Activated T-cell treated with anti-CD3 and anti-CD28 coated beads, Interleukin-2, amount 50 U/mL, for 48 hours (primary cell): Measurements from ENCODE around the gene TSC22D4.
"Not testable (repeated sequence)": the region's sequence is repeated elsewhere in the genome, so short reads cannot be mapped to it uniquely, and the experiment has no call there.

Experiments used
- DNase-seq, 2 experiments: peaks; one replicate each; pipeline ENCODE4 v3.0.0-alpha.2; 2020

TSC22D4 gene

GRCh38 chr7:100441641-100442535, 37.1 kb downstream of the TSC22D4 start:
- no peak for DNase-seq

- not testable (repeated sequence) for DNase-seq
Measured at GRCh38 chr7:100439244-100439643, 39.8 kb downstream of the TSC22D4 start.

GRCh38 chr7:100438731-100439130, 40.3 kb downstream of the TSC22D4 start:
- not testable (repeated sequence) for DNase-seq

- no peak for DNase-seq
Measured at GRCh38 chr7:100438172-100438571, 40.8 kb downstream of the TSC22D4 start.

GRCh38 chr7:100437150-100438100, 41.6 kb downstream of the TSC22D4 start:
- no peak for DNase-seq

GRCh38 chr7:100435401-100436304, 43.4 kb downstream of the TSC22D4 start:
- DNase-seq, result peak; percentile 66 to 71

GRCh38 chr7:100434297-100435144, 44.5 kb downstream of the TSC22D4 start:
- DNase-seq, result no peak

GRCh38 chr7:100433592-100434296, 45.3 kb downstream of the TSC22D4 start:
- no peak for DNase-seq

- no peak for DNase-seq
Measured at GRCh38 chr7:100433276-100433591, 45.8 kb downstream of the TSC22D4 start.

GRCh38 chr7:100432621-100433275, 46.3 kb downstream of the TSC22D4 start:
- DNase-seq, result no peak

- DNase-seq, result no peak
Measured at GRCh38 chr7:100432053-100432452, 47.0 kb downstream of the TSC22D4 start.

- DNase-seq, result no peak
Measured at GRCh38 chr7:100431286-100431735, 47.7 kb downstream of the TSC22D4 start.

GRCh38 chr7:100430493-100431285, 48.3 kb downstream of the TSC22D4 start:
- peak in 1 of 2 experiments; percentile 61 for DNase-seq

- DNase-seq, result peak; percentile 98
Measured at GRCh38 chr7:100429637-100430492, 49.1 kb downstream of the TSC22D4 start, which contains the start of gene MEPCE. Gene MEPCE (plus strand): TSS chr7:100429831. CDS start chr7:100430019, 188 bp downstream.

- peak; percentile 100 for DNase-seq
Measured at GRCh38 chr7:100428967-100429636, 49.9 kb downstream of the TSC22D4 start.

- DNase-seq, result peak; percentile 98 to 99
Measured at GRCh38 chr7:100428199-100428966, 50.6 kb downstream of the TSC22D4 start, which contains the start of gene ZCWPW1. Gene ZCWPW1 (minus strand): TSS chr7:100428703. CDS start chr7:100420649, 8,054 bp downstream.

GRCh38 chr7:100427762-100428198, 51.2 kb downstream of the TSC22D4 start:
- no peak for DNase-seq
